ENCODE results near the gene PLXNB3.
"Not testable (repeated sequence)": the region's sequence is repeated elsewhere in the genome, so short reads cannot be mapped to it uniquely, and the experiment has no call there.

PLXNB3 gene

DNA sequence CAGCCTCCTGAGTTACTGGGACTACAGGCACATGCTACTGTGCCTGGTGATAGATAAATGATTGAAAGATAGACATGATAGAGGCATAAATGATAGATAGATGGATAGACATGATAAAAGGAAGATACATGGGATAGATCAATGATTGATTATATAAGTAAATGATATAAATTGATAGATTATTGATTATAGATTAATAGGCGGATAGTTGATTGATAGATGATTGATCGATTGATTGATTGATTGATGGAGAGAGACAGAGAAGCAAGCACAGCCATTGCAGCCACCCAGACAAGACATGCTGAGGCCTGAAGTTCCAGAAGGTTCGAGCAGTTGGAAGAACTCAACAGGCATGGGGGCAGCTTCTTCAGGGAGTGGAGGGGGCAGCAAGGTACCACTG lies 17.7 kb upstream of the PLXNB3 start (continued):
- TF ChIP-seq ISL1 (CRISPR knock-in tag; IDR thresholded peaks at IDR 0.05) (no peak), ESRRG (CRISPR knock-in tag; IDR thresholded peaks at IDR 0.05) (no peak), ZNF8 (CRISPR knock-in tag; IDR thresholded peaks at IDR 0.05) (no peak), TOX (CRISPR knock-in tag; IDR thresholded peaks at IDR 0.05; ENCODE audit: borderline replicate concordance) (no peak), CREB5 (CRISPR knock-in tag; IDR thresholded peaks at IDR 0.05; ENCODE audit: low read depth) (no peak)

DNA sequence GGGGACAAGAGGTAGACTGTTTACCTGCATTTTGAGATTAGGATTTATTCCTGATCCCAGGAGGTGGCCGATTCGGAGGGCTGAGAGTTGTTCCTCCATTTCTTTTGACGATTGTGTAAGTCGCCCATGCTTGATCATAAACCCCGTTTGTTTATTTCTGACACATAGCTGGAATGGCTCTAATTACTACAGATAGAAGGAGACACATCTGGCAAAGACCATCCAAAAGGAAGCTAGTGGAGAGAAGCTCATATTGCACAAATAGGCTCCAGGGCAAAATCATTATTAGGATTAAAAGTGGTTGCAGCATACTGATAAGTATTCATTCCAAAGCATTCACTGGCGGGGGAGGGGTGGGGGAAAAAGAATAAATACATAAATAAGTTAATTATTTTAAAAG lies 17.1 kb upstream of the PLXNB3 start:
- not testable (repeated sequence) for ATAC-seq

GRCh38 chrX:153749017-153749416 lies 15.0 kb upstream of the PLXNB3 start:
- not testable (repeated sequence) for ATAC-seq

DNA sequence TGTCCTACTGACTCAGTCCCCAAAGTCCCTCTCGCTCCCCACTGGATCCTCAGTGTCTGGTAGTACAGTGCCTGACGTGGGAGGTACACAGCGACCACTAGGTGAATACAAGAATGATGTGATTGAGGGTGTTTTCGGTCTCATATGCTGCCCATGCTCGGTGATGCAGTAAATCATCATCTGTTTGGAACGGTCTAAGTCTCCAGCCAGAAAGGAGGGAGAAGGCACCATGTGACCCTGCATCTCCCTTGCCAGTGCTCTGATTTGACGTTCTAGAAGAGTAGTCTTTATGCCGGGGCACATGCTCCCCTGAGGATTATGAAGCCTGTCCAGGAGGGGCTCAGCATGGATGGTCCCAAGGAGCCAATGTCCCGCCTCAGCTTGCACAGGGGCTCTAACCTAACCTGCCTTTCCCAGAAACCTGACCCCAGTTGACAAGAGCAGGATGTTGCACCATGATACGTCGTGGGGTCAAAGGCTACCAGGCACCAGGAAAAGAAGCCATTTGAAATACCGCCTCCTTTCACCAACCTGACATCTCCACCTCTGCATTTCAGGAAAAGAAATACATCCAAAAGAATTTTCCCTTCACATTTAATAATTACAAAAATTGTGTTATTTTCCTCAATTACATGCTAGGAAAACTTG lies 13.8 kb upstream of the PLXNB3 start:
- TF ChIP-seq ZFP30 (CRISPR knock-in tag; IDR thresholded peaks at IDR 0.05) (no peak), TSHZ2 (CRISPR knock-in tag; IDR thresholded peaks at IDR 0.05) (no peak), PATZ1 (CRISPR knock-in tag; IDR thresholded peaks at IDR 0.05; ENCODE audit: borderline replicate concordance) (no peak), CSDC2 (CRISPR knock-in tag; IDR thresholded peaks at IDR 0.05) (no peak), ZFP3 (CRISPR knock-in tag; IDR thresholded peaks at IDR 0.05) (no peak), ARNTL (CRISPR knock-in tag; IDR thresholded peaks at IDR 0.05; ENCODE audit: borderline replicate concordance, low read depth) (no peak), RARB (CRISPR knock-in tag; IDR thresholded peaks at IDR 0.05) (no peak), ZNF565 (CRISPR knock-in tag; conservative IDR thresholded peaks at IDR 0.05; ENCODE audit: low read depth) (no peak), OSR1 (CRISPR knock-in tag; IDR thresholded peaks at IDR 0.05) (no peak), TCF4 (CRISPR knock-in tag; IDR thresholded peaks at IDR 0.05; ENCODE audit: borderline replicate concordance) (no peak), TOX (CRISPR knock-in tag; IDR thresholded peaks at IDR 0.05; ENCODE audit: borderline replicate concordance) (no peak), PPARA (CRISPR knock-in tag; IDR thresholded peaks at IDR 0.05; ENCODE audit: borderline replicate concordance) (no peak), ZNF70 (CRISPR knock-in tag; IDR thresholded peaks at IDR 0.05) (no peak), ISL1 (CRISPR knock-in tag; IDR thresholded peaks at IDR 0.05) (no peak), ESRRG (CRISPR knock-in tag; IDR thresholded peaks at IDR 0.05) (no peak), GLIS3 (CRISPR knock-in tag; IDR thresholded peaks at IDR 0.05) (no peak)
- TF ChIP-seq, protein P1, sequence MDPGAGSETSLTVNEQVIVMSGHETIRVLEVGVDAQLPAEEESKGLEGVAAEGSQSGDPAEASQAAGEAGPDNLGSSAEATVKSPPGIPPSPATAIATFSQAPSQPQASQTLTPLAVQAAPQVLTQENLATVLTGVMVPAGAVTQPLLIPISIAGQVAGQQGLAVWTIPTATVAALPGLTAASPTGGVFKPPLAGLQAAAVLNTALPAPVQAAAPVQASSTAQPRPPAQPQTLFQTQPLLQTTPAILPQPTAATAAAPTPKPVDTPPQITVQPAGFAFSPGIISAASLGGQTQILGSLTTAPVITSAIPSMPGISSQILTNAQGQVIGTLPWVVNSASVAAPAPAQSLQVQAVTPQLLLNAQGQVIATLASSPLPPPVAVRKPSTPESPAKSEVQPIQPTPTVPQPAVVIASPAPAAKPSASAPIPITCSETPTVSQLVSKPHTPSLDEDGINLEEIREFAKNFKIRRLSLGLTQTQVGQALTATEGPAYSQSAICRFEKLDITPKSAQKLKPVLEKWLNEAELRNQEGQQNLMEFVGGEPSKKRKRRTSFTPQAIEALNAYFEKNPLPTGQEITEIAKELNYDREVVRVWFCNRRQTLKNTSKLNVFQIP (CRISPR knock-in tag; IDR thresholded peaks at IDR 0.05; ENCODE audit: borderline replicate concordance, low read depth) = no peak
- ATAC-seq = no peak

DNA sequence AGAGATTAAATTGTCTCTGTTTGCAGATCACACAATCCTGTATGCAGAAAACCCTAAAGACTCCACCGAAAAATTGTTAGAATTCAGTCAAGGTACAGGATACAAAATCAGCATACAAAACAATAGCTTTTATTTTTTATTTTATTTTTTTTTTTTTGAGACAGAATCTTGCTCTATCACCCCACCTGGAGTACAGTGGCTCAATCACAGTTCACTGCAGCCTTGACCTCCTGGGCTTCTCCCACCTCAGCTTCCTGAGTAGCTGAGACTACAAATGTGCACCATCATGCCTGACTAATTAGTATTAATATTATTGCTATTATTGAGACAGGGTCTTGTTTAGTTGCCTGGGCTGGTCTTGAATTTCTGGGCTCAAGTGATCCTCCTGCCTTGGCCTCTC lies 8.9 kb upstream of the PLXNB3 start:
- ATAC-seq = no peak
- TF ChIP-seq GLIS3 (CRISPR knock-in tag; IDR thresholded peaks at IDR 0.05) = no peak
- TF ChIP-seq ESRRG (CRISPR knock-in tag; IDR thresholded peaks at IDR 0.05) = no peak
- TF ChIP-seq ZC3H10 (CRISPR knock-in tag; IDR thresholded peaks at IDR 0.05) = no peak
- no peak for TF ChIP-seq OSR1 (CRISPR knock-in tag; IDR thresholded peaks at IDR 0.05)
- TF ChIP-seq ZNF565 (CRISPR knock-in tag; conservative IDR thresholded peaks at IDR 0.05; ENCODE audit: low read depth) = no peak
- TF ChIP-seq SNAI2 (CRISPR knock-in tag; IDR thresholded peaks at IDR 0.05) = no peak
- TF ChIP-seq CSDC2 (CRISPR knock-in tag; IDR thresholded peaks at IDR 0.05) = no peak
